Motor neuron (in vitro differentiated cells): ENCODE measurements around the gene PERP. TPM values are rescaled to one million over a fixed set of nuclear protein-coding genes. Genes with fewer than 3 reads are reported as not detected.
"Not testable (repeated sequence)": the region's sequence is repeated elsewhere in the genome, so short reads cannot be mapped to it uniquely, and the experiment has no call there.

ENCODE experiments used
- ATAC-seq, 8 experiments: fragments of 200-7000 bp; cut with Tn5 transposase; replicated peaks in 6 of 8; 2 replicates each; pipeline ENCODE4 v1.8.0; 2021; ENCODE audit warnings: mild to moderate bottlenecking in 8 of 8, moderate library complexity in 8 of 8
- H3K27ac ChIP-seq, 2 donors: fragments of 250-450 bp; sonication (Bioruptor Pico); 2 replicates each; pipeline ENCODE4 v1.9.0; 2021; ENCODE audit warnings: antibody characterized with exemption in 2 of 2, mild to moderate bottlenecking in 2 of 2, moderate library complexity in 1 of 2
- H3K4me1 ChIP-seq, 2 donors: fragments of 250-450 bp; sonication (Bioruptor Pico); replicated peaks in 1 of 2; 2 replicates each; pipeline ENCODE4 v1.6.1; 2021; ENCODE audit warnings: antibody characterized with exemption in 2 of 2, mild to moderate bottlenecking in 2 of 2, moderate library complexity in 1 of 2
- H3K4me3 ChIP-seq, 5 donors: fragments of 250-450 bp; sonication (Bioruptor Pico); 2 replicates each; pipeline ENCODE4 v1.9.0; 2021; ENCODE audit warnings: antibody characterized with exemption in 5 of 5, mild to moderate bottlenecking in 5 of 5, moderate library complexity in 4 of 5
- WGBS, 10 experiments: fragments of 450-650 bp; shearing (Covaris generic); methylation state at CpG; one replicate each; pipeline ENCODE4 v1.0.0; 2022; 5-methylcytosine and 5-hydroxymethylcytosine counted together
- in situ Hi-C, 9 experiments: fragments of 400-800 bp; cut with MboI; loops; one replicate each; pipeline ENCODE4 v1.15.0; 2021; ENCODE audit warnings: low sequenced_read_pairs in 9 of 9, low pct_unique_long_range_greater_than_20kb in 2 of 9; ENCODE audit not compliant: unreplicated experiment in 9 of 9
- total RNA-seq, 8 experiments: library from RNA; unstranded; fragments of 300-600 nt; gene quantifications; 2 replicates each; pipeline versions ENCODE4 v1.2.3 to v1.2.4, GENCODE V29; 2022

PERP gene
- total RNA-seq, 8 experiments from 2014 or later, result 2.0 to 100 (median 3.2) TPM

GRCh38 chr6:138084904-138085838 is 22.0 kb downstream of the PERP start:
- in situ Hi-C loops, result no loop called here
- Histone ChIP-seq H3K4me1 (no peaks in the 10 kb centered on the region), H3K4me3 (no peak overlapping the region), H3K27ac (no peak overlapping the region)
- ATAC-seq, result no peak
- 40 to 100% (median 85%) methylated on average over 1 to 10 of the region's 10 CpGs for WGBS, 10 experiments

- H3K4me3 ChIP-seq, result no peak overlapping the region
- ATAC-seq, result no peak
- in situ Hi-C loops, result no loop called here
- WGBS, 10 experiments, result 80 to 100% (median 89%) methylated on average over 1 to 4 of the region's 12 CpGs; no CpG with 5 or more reads in 5 of the 10 experiments
- no peaks in the 10 kb centered on the region for H3K4me1 ChIP-seq
- no peak overlapping the region for H3K27ac ChIP-seq
Observed at GRCh38 chr6:138082232-138082631, 25.0 kb downstream of the PERP start.

GRCh38 chr6:138079556-138079955 is 27.7 kb downstream of the PERP start:
- in situ Hi-C loops, H3K27ac ChIP-seq, H3K4me1 ChIP-seq, H3K4me3 ChIP-seq, ATAC-seq: not testable (repeated sequence)

GRCh38 chr6:138078491-138078890 is 28.7 kb downstream of the PERP start:
- 50 to 94% (median 80%) methylated on average over 1 to 2 of the region's 2 CpGs; no CpG with 5 or more reads in 1 of the 10 experiments for WGBS, 10 experiments
- H3K27ac ChIP-seq, result no peak overlapping the region
- H3K4me3 ChIP-seq, result no peak overlapping the region
- in situ Hi-C loops, result no loop called here
- H3K4me1 ChIP-seq, result no peaks in the 10 kb centered on the region
- ATAC-seq, result no peak

- no peak overlapping the region for H3K27ac ChIP-seq
- 0 to 100% (median 85%) methylated on average over 1 of the region's 1 CpG for WGBS, 10 experiments
- H3K4me1 ChIP-seq, result peaks cover 0 to 5% of the 10 kb centered on the region in 2 donors
- H3K4me3 ChIP-seq, result no peak overlapping the region
- no peak for ATAC-seq
- in situ Hi-C loops, result no loop called here
Observed at GRCh38 chr6:138073264-138073663, 34.0 kb downstream of the PERP start.

- in situ Hi-C loops, result no loop called here
- no peak overlapping the region for H3K4me3 ChIP-seq
- 75 to 95% (median 86%) methylated on average over 1 to 2 of the region's 2 CpGs; no CpG with 5 or more reads in 2 of the 10 experiments for WGBS, 10 experiments
- peaks cover 0 to under 1% of the 10 kb centered on the region in 2 donors for H3K4me1 ChIP-seq
- ATAC-seq, result no peak
- H3K27ac ChIP-seq, result no peak overlapping the region
Observed at GRCh38 chr6:138063726-138064125, 43.5 kb downstream of the PERP start.

DNA sequence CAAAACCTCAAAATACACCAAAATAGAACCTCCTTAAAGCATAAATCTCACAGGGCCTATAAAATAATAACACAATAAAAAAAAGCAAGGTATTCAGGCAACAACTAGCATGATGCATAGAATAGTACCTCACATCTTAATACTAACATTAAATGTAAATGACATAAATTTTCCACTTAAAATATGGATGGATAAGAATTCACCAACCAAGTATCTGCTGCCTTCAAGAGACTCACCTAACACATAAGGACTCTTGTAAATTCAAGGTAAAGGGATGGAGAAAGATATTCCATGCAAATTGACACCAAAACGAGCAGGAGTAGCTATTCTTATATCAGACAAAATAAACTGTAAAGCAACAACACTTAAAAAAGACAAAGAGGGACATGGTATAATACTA is 52.2 kb downstream of the PERP start:
- H3K4me3 ChIP-seq, result no peak overlapping the region
- no peaks in the 10 kb centered on the region for H3K4me1 ChIP-seq
- no peak overlapping the region for H3K27ac ChIP-seq
- no peak for ATAC-seq
- in situ Hi-C loops, result no loop called here
- WGBS, 10 experiments, result 11 to 64% (median 50%) methylated on average over 1 of the region's 1 CpG; no CpG with 5 or more reads in 1 of the 10 experiments

DNA sequence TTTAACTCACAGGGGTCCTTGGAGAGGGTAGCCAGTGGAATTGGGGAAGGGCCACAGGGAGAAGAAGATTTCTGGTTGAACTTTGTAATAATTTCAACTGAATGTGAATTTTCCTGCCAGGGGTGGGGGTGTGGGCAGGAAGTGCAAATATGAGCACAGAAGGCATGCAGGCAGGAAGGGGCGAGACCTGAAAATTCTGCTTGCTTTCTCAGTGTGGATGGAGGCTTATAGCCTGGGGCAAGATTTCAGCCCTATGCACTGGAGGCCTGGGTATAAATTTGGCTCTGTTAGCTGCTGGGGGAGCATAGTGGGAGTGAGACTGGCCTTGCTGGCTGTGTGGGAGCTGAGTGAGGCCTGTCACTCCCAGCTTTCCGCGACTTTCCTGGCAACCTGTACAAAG is 54.4 kb downstream of the PERP start:
- Histone ChIP-seq H3K27ac (no peak overlapping the region), H3K4me1 (no peaks in the 10 kb centered on the region), H3K4me3 (no peak overlapping the region)
- in situ Hi-C loops, result no loop called here
- 40 to 90% (median 70%) methylated on average over 1 to 3 of the region's 3 CpGs; no CpG with 5 or more reads in 5 of the 10 experiments for WGBS, 10 experiments
- ATAC-seq, result peak in 3 of 8 experiments; percentile 77 to 96 (median 93)

DNA sequence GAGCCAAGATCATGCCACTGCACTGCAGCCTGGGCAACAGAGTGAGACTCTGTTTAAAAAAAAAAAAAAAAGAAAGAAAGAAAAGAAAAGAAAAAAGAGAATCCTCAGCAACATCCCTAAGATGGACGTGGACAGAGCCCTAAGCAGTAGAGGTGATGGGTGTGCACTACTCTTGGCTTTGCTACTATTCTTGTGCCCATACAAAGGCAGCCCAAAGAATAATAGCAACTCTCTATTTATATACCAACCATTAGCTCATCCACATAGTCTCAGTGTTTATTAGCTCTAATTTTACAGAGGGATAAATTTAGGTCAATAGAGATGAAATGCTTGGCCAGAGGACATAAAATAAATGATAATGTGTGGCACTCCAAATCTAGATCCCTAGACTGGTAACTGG is 62.2 kb downstream of the PERP start:
- no peak overlapping the region for H3K27ac ChIP-seq
- H3K4me1 ChIP-seq, result no peaks in the 10 kb centered on the region
- 29 to 100% (median 53%) methylated on average over 1 of the region's 1 CpG; no CpG with 5 or more reads in 4 of the 10 experiments for WGBS, 10 experiments
- in situ Hi-C loops, result no loop called here
- ATAC-seq, result no peak
- no peak overlapping the region for H3K4me3 ChIP-seq

GRCh38 chr6:138044458-138044857 is 62.8 kb downstream of the PERP start:
- Histone ChIP-seq H3K4me3 (no peak overlapping the region), H3K27ac (no peak overlapping the region), H3K4me1 (no peaks in the 10 kb centered on the region)
- no peak for ATAC-seq
- in situ Hi-C loops, result no loop called here
- 0 to 100% (median 67%) methylated on average over 1 to 4 of the region's 4 CpGs; no CpG with 5 or more reads in 1 of the 10 experiments for WGBS, 10 experiments

Other genes starting within 250 kb of the PERP start
- 10 to 100 TPM in 1 of 8 experiments, 1 to 10 TPM in 7; 2.2 to 10.0 (median 3.9) TPM for gene TNFAIP3, start 240.2 kb downstream of the PERP start, total RNA-seq
- gene ARFGEF3, start 54.5 kb upstream of the PERP start, total RNA-seq, result 10 to 100 TPM in 5 of 8 experiments, 1 to 10 TPM in 3; 1.3 to 21.2 (median 14.7) TPM
- 1 to 10 TPM in 3 of 8 experiments, under 1 TPM in 4, not detected in 1; 0.29 to 1.8 (median 0.93) TPM for gene PBOV1, start 111.1 kb upstream of the PERP start, total RNA-seq